Neural crest cell (in vitro differentiated cells): ENCODE data around the gene TPRN. TPM values are rescaled to one million over a fixed set of nuclear protein-coding genes. Genes with fewer than 3 reads are reported as not detected.

Experiments
- DNase-seq: peaks from one replicate; pipeline ENCODE4 v3.0.0; 2021; ENCODE audit warnings: low read depth, mixed read lengths, low spot score
- H3K27ac Mint-ChIP-seq: one replicate; pipeline ENCODE4 v1.8.0; 2021; ENCODE audit warnings: mild to moderate bottlenecking, mixed read lengths; ENCODE audit not compliant: unreplicated experiment
- H3K27me3 Mint-ChIP-seq: 2 replicates; pipeline ENCODE4 v1.8.0; 2021; ENCODE audit warnings: low read depth, mild to moderate bottlenecking, mixed read lengths
- H3K36me3 Mint-ChIP-seq: 2 replicates; pipeline ENCODE4 v1.8.0; 2021; ENCODE audit warnings: low read depth, mild to moderate bottlenecking, mixed read lengths
- H3K4me1 Mint-ChIP-seq: 2 replicates; pipeline ENCODE4 v1.8.0; 2021; ENCODE audit warnings: mixed read lengths
- H3K4me3 Mint-ChIP-seq: one replicate; pipeline ENCODE4 v1.8.0; 2021; ENCODE audit warnings: mild to moderate bottlenecking, mixed read lengths
- H3K9me3 Mint-ChIP-seq: 2 replicates; pipeline ENCODE4 v1.8.0; 2021; ENCODE audit warnings: mixed read lengths
- CTCF ChIP-seq: fragments of 200-600 bp; sonication (generic); conservative IDR thresholded peaks from 2 replicates; pipeline ENCODE4 v1.5.0; 2021; ENCODE audit warnings: antibody characterized with exemption, mild to moderate bottlenecking
- total RNA-seq: library from RNA; stranded (reverse); gene quantifications from 2 replicates; pipeline ENCODE4 v1.2.1, GENCODE V29; 2021

Gene TPRN
- total RNA-seq, 1 donor from 2014 or later, result 25.1 TPM

- Mint-ChIP-seq H3K27ac (no peak overlapping the region), H3K9me3 (no peaks in the 10 kb centered on the region), H3K4me1 (peaks cover 5% of the 10 kb centered on the region), H3K4me3 (no peak overlapping the region), H3K27me3 (peaks cover 82% of the 10 kb centered on the region), H3K36me3 (no peaks in the 10 kb centered on the region)
- TF ChIP-seq CTCF, result no peak
- DNase-seq, result no peak
These were observed 41.2 kb downstream of the TPRN start for GRCh38 chr9:137159105-137160053.

- no peaks in the 10 kb centered on the region for H3K36me3 Mint-ChIP-seq
- no peak overlapping the region for H3K4me3 Mint-ChIP-seq
- no peaks in the 10 kb centered on the region for H3K9me3 Mint-ChIP-seq
- TF ChIP-seq CTCF, result no peak
- H3K27ac Mint-ChIP-seq, result no peak overlapping the region
- DNase-seq, result no peak
- peaks cover 77% of the 10 kb centered on the region for H3K27me3 Mint-ChIP-seq
- peaks cover 5% of the 10 kb centered on the region for H3K4me1 Mint-ChIP-seq
These were observed 41.9 kb downstream of the TPRN start for GRCh38 chr9:137158625-137159024.

- Mint-ChIP-seq H3K4me1 (peaks cover 5% of the 10 kb centered on the region), H3K27me3 (peaks cover 69% of the 10 kb centered on the region), H3K36me3 (no peaks in the 10 kb centered on the region), H3K9me3 (no peaks in the 10 kb centered on the region), H3K4me3 (no peak overlapping the region), H3K27ac (no peak overlapping the region)
- DNase-seq, result no peak
- TF ChIP-seq CTCF, result no peak
These were observed 42.7 kb downstream of the TPRN start for GRCh38 chr9:137157618-137158415.

- Mint-ChIP-seq H3K4me3 (no peak overlapping the region), H3K9me3 (no peaks in the 10 kb centered on the region), H3K4me1 (peaks cover 5% of the 10 kb centered on the region), H3K36me3 (no peaks in the 10 kb centered on the region), H3K27me3 (peaks cover 61% of the 10 kb centered on the region), H3K27ac (no peak overlapping the region)
- TF ChIP-seq CTCF, result no peak
- DNase-seq, result no peak
These were observed 43.8 kb downstream of the TPRN start for GRCh38 chr9:137156567-137157375.

GRCh38 chr9:137152844-137153405 lies 47.6 kb downstream of the TPRN start:
- Mint-ChIP-seq H3K4me1 (no peaks in the 10 kb centered on the region), H3K36me3 (no peaks in the 10 kb centered on the region), H3K9me3 (no peaks in the 10 kb centered on the region), H3K4me3 (no peak overlapping the region), H3K27me3 (peaks cover 32% of the 10 kb centered on the region), H3K27ac (no peak overlapping the region)
- TF ChIP-seq CTCF, result no peak
- no peak for DNase-seq
